ENCODE results near the gene RHBDD1. TPM values are rescaled to one million over a fixed set of nuclear protein-coding genes. Genes with fewer than 3 reads are reported as not detected.

Gene RHBDD1
- total and polyA plus RNA-seq, 2 donors (not counting 3 experiments of a cell fraction or from before 2014, with no cell fraction given) = 6.8 to 19.4 TPM

GRCh38 chr2:227022608-227023007, 186.8 kb downstream of the RHBDD1 start:
- Histone ChIP-seq H3K4me1 (ENCODE audit: control insufficient read depth, extremely low read depth, insufficient read depth, low read length) (no peaks in the 10 kb centered on the region), H3K79me2 (ENCODE audit: control insufficient read depth, insufficient read depth, low read length) (no peaks in the 10 kb centered on the region), H3K9me3 (replicated peaks; ENCODE audit: control insufficient read depth, insufficient read depth, low read length) (no peaks in the 10 kb centered on the region), H3K4me2 (ENCODE audit: insufficient read depth, low read length) (no peak overlapping the region), H4K20me1 (replicated peaks; ENCODE audit: control insufficient read depth, extremely low read depth, insufficient read depth, low read length) (no peaks in the 10 kb centered on the region), H2AFZ (ENCODE audit: low read depth, low read length) (no peak overlapping the region), H3K9me1 (replicated peaks; ENCODE audit: control insufficient read depth, extremely low read depth, insufficient read depth, low read length) (no peaks in the 10 kb centered on the region), H3K27ac (ENCODE audit: insufficient read depth, low read depth, low read length) (no peak overlapping the region), H3K9ac (replicated peaks; ENCODE audit: extremely low read depth, insufficient read depth, low read length) (no peak overlapping the region), H3K4me3 (replicated peaks in 1 of 3; ENCODE audit: insufficient read depth in 1 of 3, low read depth in 1 of 3, low read length in 3 of 3) (no peak overlapping the region), H3K36me3 (ENCODE audit: control insufficient read depth in 2 of 2, extremely low read depth in 1 of 2, insufficient read depth in 2 of 2, low read length in 2 of 2) (no peaks in the 10 kb centered on the region), H3K27me3 (ENCODE audit: control insufficient read depth in 2 of 2, insufficient read depth in 2 of 2, low read length in 2 of 2) (no peaks in the 10 kb centered on the region)
- TF ChIP-seq POLR2A (IDR thresholded peaks at IDR 0.05; ENCODE audit: low read depth, low read length) = no peak
- no peak for TF ChIP-seq CTCF (IDR thresholded peaks at IDR 0.05; ENCODE audit: extremely low read depth in 1 of 2, insufficient read depth in 1 of 2, low read depth in 1 of 2, low read length in 2 of 2)
- no peak for TF ChIP-seq FOS (IDR thresholded peaks at IDR 0.05; ENCODE audit: borderline replicate concordance, insufficient read depth, low read length)
- no peak for TF ChIP-seq GATA2 (IDR thresholded peaks at IDR 0.05; ENCODE audit: insufficient read depth, insufficient read length, low read depth, low read length)
- TF ChIP-seq, protein P1, sequence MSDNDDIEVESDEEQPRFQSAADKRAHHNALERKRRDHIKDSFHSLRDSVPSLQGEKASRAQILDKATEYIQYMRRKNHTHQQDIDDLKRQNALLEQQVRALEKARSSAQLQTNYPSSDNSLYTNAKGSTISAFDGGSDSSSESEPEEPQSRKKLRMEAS (IDR thresholded peaks at IDR 0.05; ENCODE audit: insufficient read depth, insufficient read length) = no peak
- no peak for TF ChIP-seq EZH2 (IDR thresholded peaks at IDR 0.05; ENCODE audit: borderline replicate concordance, low read depth, low read length, severe bottlenecking)
- DNase-seq (ENCODE audit: low read depth, low spot score) = no peak
- BruUV-seq (replicated peaks) = no TSS peak
- CTCF ChIA-PET = interaction anchor here (1.2 kb wide), 1 partner anchor 11 kb away, joined by 3 read pairs; no protein-coding TSS in a partner anchor
- POLR2A ChIA-PET = no interaction called here
- no peak for FAIRE-seq
- dilution Hi-C loops (cut with MboI; ENCODE audit: extremely low pct_ligation_motif_present, low sequenced_read_pairs) (no loop called here), intact Hi-C loops (cut with micrococcal nuclease) (no loop called here)

DNA sequence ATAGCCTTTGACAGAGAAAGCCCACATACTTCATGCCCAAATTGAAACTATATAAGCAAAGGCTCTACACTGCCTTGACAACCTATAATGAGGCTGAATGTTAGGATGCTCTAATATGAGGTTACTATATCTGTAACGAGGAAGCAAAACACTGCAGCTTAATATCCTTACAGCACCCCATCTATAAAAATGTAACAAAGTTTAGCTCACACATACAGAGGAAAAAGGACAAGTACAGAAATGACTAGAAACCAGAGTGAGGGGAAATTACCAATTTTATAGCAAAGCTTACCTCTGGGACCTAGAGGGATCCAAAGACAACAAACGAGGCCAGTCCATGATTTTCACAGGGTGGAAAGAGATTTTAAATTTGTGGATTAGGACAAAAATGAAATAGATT, 189.7 kb downstream of the RHBDD1 start:
- Histone ChIP-seq H3K4me2 (ENCODE audit: insufficient read depth, low read length) (no peak overlapping the region), H3K79me2 (ENCODE audit: control insufficient read depth, insufficient read depth, low read length) (no peaks in the 10 kb centered on the region), H4K20me1 (replicated peaks; ENCODE audit: control insufficient read depth, extremely low read depth, insufficient read depth, low read length) (no peaks in the 10 kb centered on the region), H3K27ac (ENCODE audit: insufficient read depth, low read depth, low read length) (no peak overlapping the region), H3K9me3 (replicated peaks; ENCODE audit: control insufficient read depth, insufficient read depth, low read length) (no peaks in the 10 kb centered on the region), H3K9me1 (replicated peaks; ENCODE audit: control insufficient read depth, extremely low read depth, insufficient read depth, low read length) (no peaks in the 10 kb centered on the region), H3K36me3 (ENCODE audit: control insufficient read depth in 2 of 2, extremely low read depth in 1 of 2, insufficient read depth in 2 of 2, low read length in 2 of 2) (no peaks in the 10 kb centered on the region), H2AFZ (ENCODE audit: low read depth, low read length) (no peak overlapping the region), H3K27me3 (ENCODE audit: control insufficient read depth in 2 of 2, insufficient read depth in 2 of 2, low read length in 2 of 2) (no peaks in the 10 kb centered on the region), H3K4me3 (replicated peaks in 1 of 3; ENCODE audit: insufficient read depth in 1 of 3, low read depth in 1 of 3, low read length in 3 of 3) (no peak overlapping the region), H3K9ac (replicated peaks; ENCODE audit: extremely low read depth, insufficient read depth, low read length) (no peak overlapping the region), H3K4me1 (ENCODE audit: control insufficient read depth, extremely low read depth, insufficient read depth, low read length) (no peaks in the 10 kb centered on the region)
- FAIRE-seq (no peak), DNase-seq (ENCODE audit: low read depth, low spot score) (no peak)
- dilution Hi-C loops (cut with MboI; ENCODE audit: extremely low pct_ligation_motif_present, low sequenced_read_pairs) = no loop called here
- POLR2A ChIA-PET = no interaction called here
- intact Hi-C loops (cut with micrococcal nuclease) = no loop called here
- CTCF ChIA-PET = no interaction called here
- TF ChIP-seq GATA2 (IDR thresholded peaks at IDR 0.05; ENCODE audit: insufficient read depth, insufficient read length, low read depth, low read length) = no peak
- no peak for TF ChIP-seq POLR2A (IDR thresholded peaks at IDR 0.05; ENCODE audit: low read depth, low read length)
- no peak for TF ChIP-seq JUN (IDR thresholded peaks at IDR 0.05; ENCODE audit: borderline replicate concordance, insufficient read depth, insufficient read length, low read depth)
- TF ChIP-seq, protein P1 (IDR thresholded peaks at IDR 0.05; ENCODE audit: insufficient read depth, insufficient read length) = no peak
- no peak for TF ChIP-seq FOS (IDR thresholded peaks at IDR 0.05; ENCODE audit: borderline replicate concordance, insufficient read depth, low read length)
- TF ChIP-seq POLR2AphosphoS5 (IDR thresholded peaks at IDR 0.05; ENCODE audit: insufficient read depth, low read depth, low read length) = no peak
- TF ChIP-seq CTCF (IDR thresholded peaks at IDR 0.05; ENCODE audit: extremely low read depth in 1 of 2, insufficient read depth in 1 of 2, low read depth in 1 of 2, low read length in 2 of 2) = no peak
- no peak for TF ChIP-seq EZH2 (IDR thresholded peaks at IDR 0.05; ENCODE audit: borderline replicate concordance, low read depth, low read length, severe bottlenecking)
- TF ChIP-seq MYC (IDR thresholded peaks at IDR 0.05; ENCODE audit: low read depth, low read length) = no peak
- no TSS peak for BruUV-seq (replicated peaks)
